ENCODE measurements around the gene ARHGAP22.

ARHGAP22 gene

DNA sequence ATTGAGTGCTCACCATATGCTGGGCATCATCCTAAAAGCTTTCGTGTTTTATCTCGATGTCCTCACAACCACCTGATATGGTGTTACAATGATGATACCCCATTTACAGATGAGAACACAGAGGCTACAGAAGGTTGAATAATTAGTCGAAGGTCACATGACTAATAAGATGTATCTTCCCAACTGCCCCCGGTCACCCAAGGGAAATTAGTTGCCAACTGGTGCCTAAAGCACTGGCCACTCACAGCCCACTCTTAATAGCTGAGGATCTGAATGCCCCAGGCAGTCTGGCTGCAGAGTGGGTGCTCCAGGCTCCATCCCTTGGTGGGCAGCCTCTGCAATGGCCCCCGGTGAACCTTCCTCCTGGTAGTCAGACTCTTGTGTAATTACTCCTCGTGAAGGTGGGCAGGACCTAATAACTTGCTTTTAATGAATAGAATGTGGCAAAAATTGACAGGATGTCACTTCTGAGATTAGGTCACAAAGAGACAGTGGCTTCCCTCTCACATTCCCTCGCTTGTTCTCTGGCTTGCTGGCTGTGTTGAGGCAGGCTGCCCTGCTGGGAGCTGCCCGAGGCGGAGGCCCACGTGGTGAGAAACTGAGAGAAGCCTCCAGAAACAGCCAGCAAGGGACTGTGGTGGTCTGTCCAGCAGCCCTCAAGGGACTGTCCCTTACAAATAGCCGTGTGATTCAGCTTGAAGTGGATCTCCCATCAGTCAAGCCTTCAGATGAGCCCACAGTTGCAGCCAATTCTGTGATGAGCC lies 109.4 kb downstream of the ARHGAP22 start:
- DNase-seq: no peak

DNA sequence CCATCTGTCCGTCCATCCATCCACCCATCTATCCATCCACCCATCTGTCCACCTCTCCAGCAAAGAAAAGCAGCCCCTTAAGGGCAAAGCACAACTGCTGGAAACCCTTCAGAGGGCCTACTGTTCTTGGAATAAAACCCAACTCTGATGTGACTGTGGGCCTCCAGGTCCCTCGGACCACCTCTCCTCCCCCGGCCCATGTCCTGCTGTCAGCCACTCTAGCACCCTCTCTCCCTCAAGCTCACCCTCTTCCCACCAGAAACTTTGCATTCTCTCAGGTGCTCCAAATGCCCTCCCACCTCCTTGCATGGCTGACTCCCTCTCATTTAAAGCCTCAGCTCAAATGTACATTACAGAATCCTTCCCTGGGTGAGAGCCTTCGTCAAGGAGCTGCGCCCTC lies 110.3 kb downstream of the ARHGAP22 start:
- no peak for DNase-seq

DNA sequence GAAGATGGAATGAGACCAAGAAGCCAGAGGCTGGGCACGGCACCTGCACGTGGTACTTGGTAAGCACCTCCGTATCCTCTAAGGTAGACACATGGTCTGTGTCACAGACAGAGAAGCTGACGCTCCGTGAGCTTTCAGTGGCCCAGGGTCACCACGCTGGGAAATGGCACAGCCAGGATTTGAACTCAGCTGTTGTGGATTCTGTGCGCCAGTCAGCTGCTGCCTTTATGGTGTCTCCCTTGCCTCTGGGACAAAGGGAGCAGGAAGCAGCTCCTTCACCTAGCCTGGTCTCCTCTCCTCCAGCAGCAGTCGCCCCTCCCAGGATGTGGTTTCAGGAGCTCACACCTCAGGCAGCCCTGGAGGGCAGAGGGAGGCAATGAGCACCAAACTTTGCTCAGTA lies 110.8 kb downstream of the ARHGAP22 start:
- DNase-seq: no peak

DNA sequence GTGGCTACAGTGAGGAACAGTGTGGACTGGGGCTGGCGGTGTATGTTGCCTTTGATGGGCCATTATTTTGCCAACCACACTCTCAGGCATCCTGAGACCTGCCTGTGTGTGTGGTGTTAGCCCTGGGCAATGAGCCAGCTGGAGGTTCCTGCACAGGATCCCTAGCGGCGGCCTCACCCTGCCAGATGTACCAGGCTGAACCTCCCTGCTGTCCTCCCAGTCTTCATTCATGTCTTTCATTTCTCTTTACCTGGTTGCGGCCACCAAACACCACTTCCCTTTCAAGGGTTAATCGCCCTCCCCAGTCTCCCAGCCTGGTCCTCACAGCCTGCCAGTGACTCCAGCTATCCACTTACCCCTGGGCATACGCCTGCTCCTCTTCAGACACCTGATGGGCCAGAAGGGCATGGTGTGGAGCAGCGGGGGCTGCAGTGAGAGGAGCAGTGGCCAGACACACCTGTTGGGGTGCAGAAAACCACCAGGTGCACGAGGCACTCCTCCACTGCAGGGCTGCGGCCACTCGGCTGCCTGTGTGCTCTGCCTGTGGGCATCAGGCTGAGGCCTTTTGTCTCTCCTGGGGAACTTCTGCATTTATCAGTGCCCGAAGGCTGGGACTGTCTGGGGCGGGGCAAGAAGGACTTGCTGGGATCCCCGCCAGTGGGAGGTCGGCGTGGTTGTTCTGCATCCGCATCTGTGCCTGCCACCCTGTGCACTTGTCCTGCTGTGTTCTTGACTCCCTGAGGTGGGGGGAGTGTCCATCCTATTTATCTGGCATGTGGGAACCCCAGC lies 111.6 kb downstream of the ARHGAP22 start:
- DNase-seq: peak; percentile 24

DNA sequence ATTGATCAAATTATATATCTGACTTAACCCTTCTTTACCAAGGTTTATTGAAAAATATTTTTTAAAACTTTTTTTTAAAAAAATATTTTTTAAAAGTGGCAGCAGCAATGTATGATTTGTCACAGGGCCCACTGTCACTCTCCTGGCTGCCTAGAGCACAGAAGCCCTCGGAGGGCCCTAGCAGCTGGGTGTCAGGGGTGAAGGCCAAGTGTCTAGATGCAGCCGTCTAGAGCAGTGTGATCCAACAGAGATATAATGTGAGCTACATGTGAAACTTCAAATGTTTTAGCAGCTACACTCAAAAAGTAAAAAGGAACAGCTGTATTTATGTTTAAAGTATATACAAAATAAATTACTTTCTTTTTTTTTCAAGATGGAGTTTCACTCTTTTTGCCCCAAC lies 112.7 kb downstream of the ARHGAP22 start:
- no peak for DNase-seq

DNA sequence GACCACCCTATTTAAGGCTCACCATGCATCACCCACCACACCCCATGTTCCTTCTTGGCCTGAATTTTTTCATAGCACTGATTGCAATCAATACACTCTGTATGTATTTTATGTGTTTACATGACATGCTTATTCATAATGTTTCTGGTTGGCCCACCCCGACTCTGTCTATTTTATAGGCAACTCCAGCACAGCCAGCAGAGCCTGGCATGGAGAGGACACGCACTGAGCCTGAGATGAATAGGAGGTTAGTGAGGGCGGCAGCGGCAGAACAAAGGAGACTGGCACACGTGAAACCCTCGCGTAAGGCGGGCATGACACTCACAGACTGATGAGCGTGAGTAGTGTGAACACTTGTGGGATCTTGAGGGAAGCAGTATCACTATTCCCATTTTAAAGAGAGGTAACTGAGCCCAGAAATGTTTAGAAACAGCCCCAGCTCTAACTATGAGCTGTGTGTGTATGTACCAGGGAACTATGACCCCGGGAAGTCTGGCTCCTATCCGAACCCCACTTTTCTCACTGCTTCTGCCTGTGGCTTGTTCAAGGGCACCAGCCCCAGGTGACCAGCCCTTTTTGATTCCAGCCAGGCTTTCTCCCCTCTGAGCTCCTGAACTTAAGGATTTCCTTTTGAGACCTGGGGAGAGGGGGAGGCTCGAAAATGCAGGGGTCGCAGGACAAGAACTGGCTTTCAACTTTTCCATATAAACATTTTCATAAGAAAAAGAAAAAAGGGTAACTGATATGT lies 113.3 kb downstream of the ARHGAP22 start:
- no peak for DNase-seq

DNA sequence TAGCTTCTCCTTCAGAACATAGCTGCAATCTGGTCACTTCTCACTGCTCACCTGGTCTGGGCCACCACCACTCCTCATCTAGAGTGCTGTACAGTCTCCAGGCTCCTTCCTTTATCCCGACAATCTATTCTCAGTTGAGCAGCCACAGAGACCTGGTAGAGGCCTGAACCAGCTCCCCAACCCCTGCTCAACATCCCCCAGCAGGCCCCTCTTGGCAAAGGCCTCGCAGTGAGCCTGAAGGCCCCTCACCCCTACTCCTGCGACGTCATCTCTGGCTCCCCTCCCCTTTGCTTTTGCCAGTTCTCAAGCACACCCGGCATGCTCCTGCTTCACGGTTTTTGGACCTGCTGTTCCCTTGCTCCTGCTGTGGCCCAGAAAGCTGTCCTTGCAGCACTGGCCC lies 113.9 kb downstream of the ARHGAP22 start:
- DNase-seq: no peak

DNA sequence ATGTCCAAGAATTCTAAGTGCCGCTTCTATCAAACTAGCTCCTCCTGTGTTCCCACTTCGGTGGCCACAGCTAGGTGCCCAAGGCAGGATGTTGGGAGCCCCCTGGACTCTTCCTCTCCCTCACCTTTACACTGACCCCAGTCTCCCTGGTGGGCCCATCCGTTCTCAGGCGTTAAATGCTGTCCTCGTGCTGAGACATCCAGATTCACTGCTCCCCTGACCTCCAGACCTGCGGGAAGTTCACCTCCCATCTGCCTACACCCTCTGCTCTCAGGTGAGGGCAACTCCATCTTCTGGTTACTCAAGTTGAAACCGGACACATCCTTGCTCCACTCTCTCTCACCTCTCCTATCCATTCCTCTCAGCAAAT lies 114.3 kb downstream of the ARHGAP22 start:
- no peak for DNase-seq

DNA sequence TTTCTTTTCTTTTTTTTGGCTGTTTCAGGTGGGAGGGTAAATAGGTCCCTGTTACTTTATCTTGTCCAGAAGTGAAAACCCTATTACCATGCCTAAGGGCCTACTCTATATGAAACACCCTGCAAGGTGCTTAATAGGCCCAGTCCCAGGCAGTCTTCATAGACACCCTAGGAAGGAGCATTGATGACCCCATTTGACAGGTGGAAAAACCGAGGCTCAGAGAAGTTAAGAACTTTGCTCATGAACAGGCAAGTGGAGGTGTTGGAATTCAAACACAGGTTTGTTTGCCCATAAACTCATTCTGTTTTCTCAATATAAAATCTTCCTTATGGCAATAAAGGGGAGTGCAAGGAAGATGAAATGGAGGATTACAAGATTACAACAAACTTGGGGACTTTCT lies 115.8 kb downstream of the ARHGAP22 start:
- DNase-seq: no peak

DNA sequence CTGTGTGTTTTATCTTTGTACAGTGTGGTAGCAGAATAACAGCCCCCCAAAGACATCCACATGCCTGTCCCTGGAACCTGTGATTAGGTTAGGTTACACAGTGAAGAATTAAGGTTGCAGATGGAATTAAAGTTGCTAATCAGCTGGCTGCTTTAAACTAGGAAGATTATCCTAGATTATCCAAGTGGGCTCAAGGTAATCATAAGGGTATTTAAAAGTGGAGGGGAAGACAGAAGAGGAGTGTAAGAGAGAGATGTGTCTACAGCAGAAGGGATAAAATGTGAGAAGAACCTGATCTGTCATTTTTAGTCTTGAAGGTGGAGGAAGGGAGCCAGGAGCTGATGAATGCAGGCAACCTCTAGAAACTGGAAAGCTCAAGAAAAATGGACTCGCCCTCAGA lies 117.6 kb downstream of the ARHGAP22 start:
- DNase-seq: no peak

DNA sequence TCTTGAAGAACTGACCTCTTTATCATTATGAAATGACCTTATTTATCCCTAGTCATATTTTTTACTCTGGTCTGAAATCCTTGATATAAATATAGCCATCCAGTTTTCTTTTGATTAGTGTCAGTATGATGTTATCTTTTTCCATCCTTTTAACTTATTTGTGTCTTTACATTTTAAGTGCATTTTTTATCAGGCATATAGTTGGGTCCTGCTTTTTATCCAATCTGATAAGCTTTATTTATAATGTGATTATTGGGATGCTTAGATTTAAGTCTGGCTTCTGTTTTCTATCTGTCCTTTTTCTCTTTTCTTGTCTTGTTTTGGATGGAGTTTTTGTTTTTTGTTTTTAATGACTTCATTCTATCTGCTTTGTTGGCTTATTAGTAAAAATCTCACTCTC lies 119.2 kb downstream of the ARHGAP22 start:
- DNase-seq: no peak

DNA sequence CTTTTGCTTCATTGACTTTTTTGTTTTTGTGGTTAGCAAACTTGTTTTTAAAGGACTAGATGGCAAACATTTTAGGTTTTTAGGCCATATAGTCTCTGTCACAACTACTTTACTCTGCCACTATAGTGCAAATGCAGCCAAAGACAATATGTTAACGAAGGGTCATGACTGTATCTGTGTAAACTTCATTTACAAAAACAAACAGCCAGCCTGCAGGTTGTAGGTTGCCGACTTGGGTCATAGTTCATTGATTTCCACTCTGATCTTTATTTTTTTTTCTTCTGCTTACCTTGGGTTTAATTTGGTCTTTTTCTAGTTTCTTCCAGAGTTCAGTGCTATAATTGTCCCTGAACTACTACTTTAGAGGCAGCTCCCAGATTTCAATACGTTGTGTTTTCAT lies 120.0 kb downstream of the ARHGAP22 start:
- DNase-seq: no peak

DNA sequence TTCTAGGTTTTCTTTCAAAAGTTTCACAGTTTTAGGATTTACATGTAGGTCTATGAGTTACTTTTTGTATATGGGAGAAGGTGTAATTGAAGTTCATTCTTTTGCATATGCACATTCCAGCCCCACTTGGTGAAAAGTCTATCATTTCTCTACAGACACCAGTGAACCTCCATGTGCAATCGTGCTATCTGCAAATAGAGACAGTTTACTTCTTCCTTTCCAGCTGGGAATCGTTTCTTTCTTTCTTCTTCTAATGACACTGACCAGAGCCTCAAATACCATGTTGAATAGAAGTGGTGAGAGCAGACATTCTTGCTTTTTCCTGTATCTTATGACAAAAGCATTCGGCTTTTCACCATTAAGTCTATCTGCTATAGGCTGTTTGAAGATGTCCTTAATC lies 122.7 kb downstream of the ARHGAP22 start:
- DNase-seq: no peak

DNA sequence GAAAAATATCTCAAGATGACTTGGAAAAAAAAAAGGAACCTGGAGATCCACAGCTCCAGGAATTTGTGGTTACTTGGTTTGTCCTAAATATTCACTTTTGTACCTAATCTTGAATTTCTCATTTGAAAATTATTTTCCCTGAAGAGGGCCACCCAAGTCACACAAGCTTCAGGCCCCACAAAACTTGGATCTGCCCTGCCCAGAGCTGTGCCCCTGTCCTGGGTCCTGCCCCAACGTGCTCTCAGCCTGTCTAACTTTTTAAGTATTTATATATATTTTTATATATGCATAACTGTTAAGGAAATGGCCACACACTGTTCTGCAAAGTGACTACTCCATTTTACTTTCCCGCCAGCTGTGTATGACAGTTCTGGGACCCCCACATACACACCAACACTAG lies 123.5 kb downstream of the ARHGAP22 start:
- no peak for DNase-seq

DNA sequence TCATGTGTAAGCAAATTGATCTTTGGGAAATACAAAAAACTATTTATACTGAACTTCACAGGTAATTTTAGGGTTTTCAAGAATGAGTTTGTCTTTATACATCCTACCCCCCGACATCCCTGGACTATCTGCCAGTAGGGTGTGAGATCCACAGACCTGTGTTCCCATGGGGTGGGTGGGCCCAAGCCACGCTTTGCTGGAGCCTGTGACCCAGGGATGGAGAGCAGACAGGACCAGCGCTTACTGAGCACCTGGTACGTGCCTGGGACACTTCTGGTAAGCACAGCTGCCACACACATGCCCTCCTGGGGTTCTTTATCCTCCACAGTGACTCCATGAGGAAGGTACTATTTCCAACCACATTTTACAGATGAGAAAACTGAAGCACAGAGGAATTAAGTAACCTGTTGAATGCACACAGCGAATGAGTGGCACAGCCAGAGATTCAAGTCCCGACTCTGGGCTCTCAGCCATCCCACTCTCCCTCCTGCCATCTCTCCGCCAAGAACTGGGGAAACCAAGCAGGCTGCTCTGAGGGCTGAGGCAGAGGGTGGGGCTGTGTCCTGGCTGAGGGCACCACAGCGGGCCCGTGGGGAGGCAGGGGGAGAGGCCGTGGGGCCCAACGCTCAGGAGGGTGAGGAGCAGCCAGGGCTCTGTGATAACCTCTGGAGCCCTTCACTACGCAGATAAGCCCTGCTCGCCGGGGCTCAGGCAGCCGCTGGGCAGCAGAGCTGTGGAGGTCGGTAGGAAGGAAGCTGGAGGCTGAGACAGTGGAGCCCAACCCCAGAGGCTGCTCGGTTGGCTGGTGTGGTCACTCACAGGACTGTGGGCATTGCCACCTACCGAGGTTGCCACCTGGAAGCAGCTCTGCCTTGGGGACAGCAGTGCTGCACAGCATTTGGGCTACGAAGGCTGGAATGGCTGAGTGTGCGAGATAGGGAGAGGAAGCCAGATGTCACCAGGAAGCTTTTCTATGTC lies 124.2 kb downstream of the ARHGAP22 start:
- no peak for DNase-seq

DNA sequence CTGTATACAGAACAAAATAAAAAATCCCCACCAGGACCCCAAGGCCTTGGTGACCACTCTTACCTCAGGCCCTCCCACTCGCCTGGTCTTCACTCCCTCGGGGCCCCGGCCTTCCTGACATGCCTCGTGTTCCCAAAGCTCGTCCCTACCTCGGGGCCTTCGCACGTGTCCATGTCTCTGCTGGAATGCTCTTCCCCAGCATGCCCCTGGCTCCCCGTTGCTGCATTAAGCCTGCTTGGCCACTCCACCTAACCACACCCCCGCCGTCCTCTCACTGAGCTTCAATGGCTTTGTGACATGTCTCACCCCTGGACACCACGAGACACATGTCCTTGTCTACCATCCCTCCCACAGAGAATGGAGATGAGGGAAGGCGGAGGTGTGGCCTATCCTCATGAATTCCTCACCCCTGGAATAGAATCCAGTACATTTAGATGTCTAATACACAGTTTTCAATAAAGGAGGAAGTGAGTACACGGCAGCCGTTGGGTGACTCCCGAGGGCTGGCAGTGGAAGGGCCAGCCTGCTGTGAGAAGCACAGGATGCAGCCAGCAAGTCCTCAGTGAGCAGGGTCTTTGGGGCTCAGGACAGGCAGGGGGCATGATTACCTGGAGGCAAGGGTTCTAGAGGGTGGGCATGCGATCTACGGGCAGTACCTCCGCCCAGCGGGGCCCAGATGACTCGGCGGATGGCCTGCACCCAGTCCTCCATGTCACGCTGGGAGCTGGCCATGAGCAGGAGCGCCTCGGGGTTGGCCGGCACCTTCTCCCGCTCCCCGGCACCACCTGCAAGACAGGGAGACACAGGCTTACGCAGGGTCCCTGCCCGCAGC lies 125.7 kb downstream of the ARHGAP22 start:
- no peak for DNase-seq

DNA sequence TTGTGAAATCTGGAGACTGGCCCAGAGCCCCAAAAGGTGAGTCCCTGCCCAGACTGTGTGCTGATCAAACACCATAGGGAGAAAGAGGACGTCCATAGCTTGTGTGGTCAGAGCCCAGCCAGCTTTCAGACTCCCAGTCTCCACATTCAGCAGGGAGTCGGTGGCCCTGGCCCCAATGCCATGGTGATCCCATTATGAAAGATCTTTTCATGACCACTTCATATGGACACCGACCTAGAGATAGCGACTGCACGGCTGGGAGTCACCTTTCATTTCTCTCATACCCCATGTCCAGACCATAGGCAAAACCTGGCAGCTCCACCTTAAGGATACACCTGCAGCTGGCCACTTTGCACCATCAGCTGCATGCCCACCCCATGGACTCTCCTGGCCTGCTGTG lies 126.4 kb downstream of the ARHGAP22 start:
- no peak for DNase-seq

DNA sequence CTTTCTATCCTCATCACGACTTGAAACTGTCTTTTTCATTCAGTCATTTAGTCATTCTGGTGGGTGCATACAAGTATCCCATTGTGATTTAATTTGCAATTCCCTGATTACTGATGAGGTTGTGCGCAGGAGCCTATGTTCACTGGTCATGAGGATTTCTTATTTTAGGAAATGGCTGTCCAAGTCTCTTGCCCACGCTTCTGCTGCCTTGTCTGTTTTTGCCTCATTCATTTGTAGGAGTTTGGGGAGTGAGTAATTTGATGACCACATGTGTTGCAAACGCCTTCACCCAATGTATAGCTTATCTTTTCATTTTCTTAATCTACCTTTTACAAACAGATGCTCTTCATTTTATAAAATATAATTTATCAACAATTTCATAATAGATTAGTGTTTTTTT lies 127.3 kb downstream of the ARHGAP22 start:
- DNase-seq: no peak

DNA sequence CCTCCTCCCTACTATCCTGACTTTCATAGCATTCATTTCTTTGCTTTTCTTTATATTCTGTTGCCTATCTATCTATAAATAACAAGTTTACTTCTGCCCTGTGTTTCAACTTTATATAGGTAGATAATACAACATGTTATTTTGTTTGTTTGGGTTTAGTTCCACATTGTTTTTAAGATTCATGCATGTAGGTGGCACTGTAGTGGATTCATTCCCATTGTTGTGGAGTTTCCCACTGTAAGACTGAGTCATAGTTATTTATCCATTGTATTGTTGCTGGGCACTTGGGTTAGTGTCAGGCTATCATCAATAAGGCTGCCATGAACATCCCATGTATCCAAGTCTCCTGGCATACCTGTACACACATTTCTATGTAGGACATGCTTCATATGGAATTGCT lies 127.7 kb downstream of the ARHGAP22 start:
- no peak for DNase-seq

DNA sequence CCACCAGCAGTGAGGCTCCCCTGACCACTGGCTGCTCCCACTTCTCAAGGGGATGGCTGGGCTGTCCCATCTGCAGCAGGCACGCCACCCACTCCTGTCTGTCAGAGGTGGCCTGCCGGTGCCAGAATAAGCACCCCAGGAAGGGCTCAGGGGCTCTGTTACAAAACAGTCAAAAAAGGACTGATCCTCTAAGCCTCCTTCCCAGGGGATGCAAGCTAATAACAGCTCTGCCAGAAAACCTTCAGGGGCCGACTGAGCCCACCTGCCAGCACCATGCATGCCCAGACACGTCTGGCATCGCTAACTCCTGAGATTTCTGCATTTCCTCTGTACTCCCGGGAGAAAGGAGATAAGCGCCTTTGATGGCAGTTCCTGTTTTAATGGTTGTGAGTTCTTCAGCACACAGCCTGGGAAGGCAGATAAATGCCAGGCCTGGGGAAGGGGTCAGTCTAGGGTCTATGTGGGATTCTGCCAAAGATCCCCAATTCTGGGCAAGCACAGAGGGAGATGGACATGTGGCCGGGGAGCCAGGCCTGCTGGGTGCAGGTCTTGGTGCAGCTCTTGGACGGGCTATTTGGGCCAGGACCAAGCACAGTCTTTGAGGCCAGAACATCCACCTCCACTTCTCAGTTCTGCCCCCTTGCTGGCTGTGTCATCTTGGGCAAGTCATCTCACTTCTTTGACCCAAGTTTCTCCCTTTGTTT lies 128.4 kb downstream of the ARHGAP22 start:
- no peak for DNase-seq

DNA sequence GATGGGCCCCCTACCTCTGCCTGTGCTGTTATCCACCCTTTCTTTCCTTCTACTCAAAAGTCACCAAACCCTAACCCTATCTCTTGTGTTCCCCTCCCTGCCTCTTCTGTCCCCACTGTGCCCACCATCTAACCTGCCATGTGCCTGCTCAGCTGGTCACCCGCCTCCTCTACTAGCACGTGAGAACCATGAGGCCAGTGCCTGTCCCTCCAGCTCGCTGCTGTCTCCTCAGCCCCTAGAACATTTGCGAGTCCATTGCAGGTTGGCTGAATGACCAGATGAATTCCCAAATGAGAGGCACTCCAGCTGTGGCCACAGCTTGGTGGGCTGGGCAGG lies 129.0 kb downstream of the ARHGAP22 start:
- no peak for DNase-seq
